Left renal cortex interstitium (tissue), 4 donors: ENCODE measurements around the gene PDE1A. TPM values are rescaled to one million over a fixed set of nuclear protein-coding genes. Genes with fewer than 3 reads are reported as not detected.

ENCODE experiments used
- DNase-seq, 4 donors: peaks; one replicate each; pipeline ENCODE4 v3.0.0-alpha.2; 2013; ENCODE audit warnings: low read depth in 4 of 4, low spot score in 2 of 4, missing footprints in 1 of 4
- polyA plus RNA-seq, 4 donors: library from polyadenylated mRNA; unstranded; fragments of 120-200 nt; gene quantifications; one replicate each; pipeline ENCODE4 v1.2.1, GENCODE V29; 2013; ENCODE audit not compliant: insufficient read length in 4 of 4

PDE1A gene
- polyA plus RNA-seq, 4 donors: 16.9 to 24.5 (median 20.7) TPM

- no peak for DNase-seq
These were observed 202.2 kb downstream of the PDE1A start for GRCh38 chr2:182224669-182225068.

- no peak for DNase-seq
These were observed 205.8 kb downstream of the PDE1A start for GRCh38 chr2:182220998-182221397.

- DNase-seq: no peak
These were observed 206.5 kb downstream of the PDE1A start for GRCh38 chr2:182220335-182220734.

- no peak for DNase-seq
These were observed 216.2 kb downstream of the PDE1A start for GRCh38 chr2:182210669-182211068.

- no peak for DNase-seq
These were observed 218.4 kb downstream of the PDE1A start for GRCh38 chr2:182208421-182208820.

GRCh38 chr2:182207049-182207746 lies 219.6 kb downstream of the PDE1A start:
- DNase-seq: no peak

GRCh38 chr2:182197529-182197928 lies 229.3 kb downstream of the PDE1A start:
- DNase-seq: no peak

- DNase-seq: no peak
These were observed 233.5 kb downstream of the PDE1A start for GRCh38 chr2:182193291-182193690.

GRCh38 chr2:182191061-182191460 lies 235.8 kb downstream of the PDE1A start:
- DNase-seq: no peak

GRCh38 chr2:182187130-182187529 lies 239.7 kb downstream of the PDE1A start:
- DNase-seq: no peak

GRCh38 chr2:182186132-182186735 lies 240.6 kb downstream of the PDE1A start:
- DNase-seq: peak in 3 of 4 donors; percentile 18 to 49 (median 27)

- DNase-seq: no peak
These were observed 244.4 kb downstream of the PDE1A start for GRCh38 chr2:182182436-182182835.

GRCh38 chr2:182181381-182181780 lies 245.5 kb downstream of the PDE1A start:
- DNase-seq: no peak

- no peak for DNase-seq
These were observed 247.7 kb downstream of the PDE1A start for GRCh38 chr2:182179176-182179575.

GRCh38 chr2:182173944-182174622 lies 252.8 kb downstream of the PDE1A start:
- no peak for DNase-seq

GRCh38 chr2:182170341-182170740 lies 256.5 kb downstream of the PDE1A start:
- DNase-seq: no peak

- DNase-seq: no peak
These were observed 259.0 kb downstream of the PDE1A start for GRCh38 chr2:182167882-182168281.

GRCh38 chr2:182166841-182167240 lies 260.0 kb downstream of the PDE1A start:
- DNase-seq: peak in 3 of 4 donors; percentile 29 to 50 (median 32)

GRCh38 chr2:182166406-182166805 lies 260.4 kb downstream of the PDE1A start:
- peak in 1 of 4 donors; percentile 21 for DNase-seq

GRCh38 chr2:182165202-182165601 lies 261.6 kb downstream of the PDE1A start:
- DNase-seq: no peak

GRCh38 chr2:182164686-182165085 lies 262.1 kb downstream of the PDE1A start:
- DNase-seq: no peak

- DNase-seq: no peak
These were observed 263.0 kb downstream of the PDE1A start for GRCh38 chr2:182163878-182164277.
